ENCODE data around the gene SLC25A21.

SLC25A21 gene

DNA sequence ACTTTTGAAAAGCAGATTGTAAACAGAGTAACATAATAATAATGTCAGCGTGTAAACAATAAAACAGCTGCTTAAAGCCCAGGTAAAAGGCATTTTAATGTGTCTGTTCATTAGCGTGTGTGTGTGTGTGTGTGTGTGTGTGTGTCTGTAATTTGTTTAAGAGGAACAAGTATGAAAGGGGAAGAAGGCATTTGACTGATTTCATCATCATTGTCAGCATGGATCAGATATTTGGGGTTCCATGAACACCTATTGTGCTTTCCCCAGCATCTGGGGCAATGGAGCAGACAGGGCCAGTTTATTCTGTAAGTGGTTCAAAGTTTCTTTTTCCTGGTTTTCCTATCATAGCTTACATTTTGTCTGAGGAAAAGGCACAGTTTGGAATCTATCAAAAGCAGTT, 28.9 kb downstream of the SLC25A21 start:
- DNase-seq (ENCODE audit: low read depth in 2 of 2) = no peak

DNA sequence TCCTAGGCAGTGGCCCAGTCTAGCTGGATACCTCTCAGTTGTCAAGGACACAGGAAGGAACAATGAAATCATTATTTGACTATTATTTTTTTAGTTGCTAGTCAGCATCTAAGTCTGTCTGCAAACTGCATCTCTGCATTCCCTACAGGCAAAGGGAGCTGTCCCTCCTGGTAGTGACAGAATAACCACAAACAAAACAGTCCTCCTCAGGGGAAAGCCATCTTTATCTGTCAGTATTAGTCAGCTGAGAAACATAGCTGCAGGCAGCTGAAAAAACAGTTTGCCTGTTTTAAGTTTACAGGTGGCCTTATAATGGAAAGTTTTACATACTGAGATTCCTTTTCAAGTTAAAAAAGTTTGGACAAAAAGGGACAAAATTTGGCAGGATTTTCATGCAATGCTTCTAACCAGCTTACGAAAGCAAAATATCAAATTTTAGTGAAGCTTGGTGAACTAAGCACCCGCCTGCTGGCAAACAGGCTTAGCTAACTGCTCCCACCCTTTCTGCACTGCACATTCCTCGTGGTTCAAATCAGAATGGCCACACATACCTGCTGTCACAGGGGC, 29.5 kb downstream of the SLC25A21 start:
- no peak for DNase-seq (ENCODE audit: low read depth in 2 of 2)

DNA sequence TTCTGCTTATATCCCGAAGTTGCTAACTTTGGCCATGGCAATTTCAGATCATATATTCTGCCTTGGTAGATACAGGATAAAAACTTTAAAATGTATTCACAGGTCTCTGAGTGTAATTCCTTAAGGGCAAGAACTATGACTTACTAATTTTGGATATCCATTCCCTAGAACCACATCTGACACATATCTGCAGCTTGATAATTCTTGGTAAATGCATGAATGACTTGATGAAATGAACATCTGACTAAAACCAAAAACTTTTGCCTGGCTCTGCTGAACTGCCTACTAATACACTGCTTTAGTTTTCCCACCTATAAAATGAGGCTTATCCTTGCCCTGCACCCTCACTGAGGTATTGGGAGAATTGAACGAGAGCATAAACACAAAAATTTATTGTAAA, 32.2 kb downstream of the SLC25A21 start:
- DNase-seq (ENCODE audit: low read depth in 2 of 2) = no peak

DNA sequence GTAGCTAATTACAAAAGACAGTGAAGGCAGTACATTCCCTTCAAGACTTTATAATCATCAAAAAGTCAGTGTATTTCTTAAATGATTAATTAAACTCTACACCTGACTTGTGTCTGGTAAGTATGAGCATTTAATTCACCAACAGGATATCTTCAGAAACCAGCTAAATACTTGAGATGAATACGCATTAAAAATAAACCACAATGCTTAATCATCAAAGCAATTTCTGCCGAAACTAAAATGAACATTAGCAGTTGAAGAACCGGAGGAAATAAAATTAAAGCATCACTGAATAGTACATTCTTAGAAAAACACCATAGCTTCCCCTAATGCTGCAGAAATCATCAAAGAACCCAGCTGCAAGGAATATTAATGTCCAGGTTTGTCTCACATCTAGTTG, 32.7 kb downstream of the SLC25A21 start:
- DNase-seq (ENCODE audit: low read depth in 2 of 2) = no peak

DNA sequence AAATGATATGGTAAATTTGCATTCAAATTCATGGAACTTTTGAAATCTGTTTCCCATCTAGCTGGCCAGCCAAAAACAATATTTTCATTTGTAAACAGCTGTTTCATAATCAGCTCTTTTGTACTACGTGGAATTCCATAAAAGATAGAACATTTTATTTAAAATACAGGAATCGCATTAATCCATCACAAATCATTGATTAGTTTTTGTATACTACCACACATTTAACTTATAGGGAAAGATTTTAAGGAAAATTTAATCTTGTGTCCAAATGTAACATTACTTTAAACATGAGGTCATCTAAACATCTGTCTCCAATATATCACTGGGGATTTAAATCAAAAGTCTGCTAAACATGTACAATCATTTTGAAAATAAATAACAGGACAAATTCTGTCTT, 33.5 kb downstream of the SLC25A21 start:
- no peak for DNase-seq (ENCODE audit: low read depth in 2 of 2)

DNA sequence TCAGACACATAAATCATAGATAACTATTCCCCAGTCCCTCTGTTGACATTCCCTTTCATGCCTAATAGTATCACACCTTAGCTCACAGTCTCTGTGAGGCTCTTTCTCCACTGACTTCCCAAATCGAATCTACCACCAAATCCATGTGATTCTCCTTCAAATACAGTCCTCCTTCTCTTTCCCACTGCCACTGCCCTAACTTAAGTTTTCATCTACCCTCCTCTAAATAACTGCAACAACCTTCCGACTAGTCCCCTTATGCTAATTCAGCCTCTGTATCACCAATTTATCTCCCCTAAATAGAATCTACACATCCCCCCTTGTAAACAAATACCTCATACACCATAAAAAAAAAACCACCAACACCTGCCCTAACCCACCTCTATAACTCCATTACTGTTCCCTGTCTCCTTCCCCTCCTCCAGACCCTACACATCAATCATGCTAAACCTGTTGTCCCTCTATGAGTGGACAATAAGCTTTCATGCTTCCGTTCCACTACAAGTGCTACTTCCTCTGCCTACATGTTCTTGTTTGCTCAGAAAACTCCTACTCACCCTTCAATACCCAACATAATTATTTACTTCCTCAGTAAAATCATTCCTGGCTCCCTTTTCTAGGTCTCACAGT, 39.0 kb downstream of the SLC25A21 start:
- DNase-seq (ENCODE audit: low read depth in 2 of 2) = no peak

DNA sequence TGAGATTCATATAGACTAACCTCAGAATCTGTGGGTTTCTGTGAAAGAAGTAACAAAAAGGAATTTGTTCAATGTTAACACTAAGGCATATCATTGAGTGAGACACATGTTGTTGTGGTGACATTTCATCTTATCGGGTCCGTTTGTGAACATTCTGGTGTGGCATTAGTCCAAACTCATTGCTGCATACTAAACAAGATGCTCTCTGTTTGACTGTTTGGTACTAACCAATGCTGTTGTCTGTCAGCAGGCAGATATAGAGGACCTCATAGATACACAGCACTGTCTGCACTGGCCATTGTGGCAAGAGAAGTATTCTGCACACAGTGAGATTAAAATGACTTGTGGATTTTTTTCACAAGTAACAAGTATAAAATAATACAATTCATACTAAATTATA, 41.2 kb downstream of the SLC25A21 start:
- no peak for DNase-seq (ENCODE audit: low read depth in 2 of 2)

DNA sequence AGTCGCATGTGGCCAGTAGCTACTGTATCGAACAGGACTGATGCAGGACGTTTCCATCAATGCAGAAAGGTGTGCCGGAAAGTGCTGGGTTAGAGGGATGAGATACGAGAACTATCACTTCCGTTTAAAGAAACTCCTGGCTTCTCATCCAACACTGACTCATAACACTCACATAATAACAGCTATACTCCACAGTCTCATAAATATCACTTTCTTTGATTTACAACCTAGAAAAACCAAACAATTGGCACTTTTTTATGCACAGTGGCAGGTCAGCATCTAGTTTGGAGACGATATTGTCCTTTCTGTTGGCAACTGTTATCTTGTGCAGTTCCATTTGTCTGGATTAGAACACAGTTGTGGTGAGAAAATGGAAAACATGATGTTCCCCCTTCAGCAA, 43.4 kb downstream of the SLC25A21 start:
- DNase-seq (ENCODE audit: low read depth in 2 of 2) = no peak

DNA sequence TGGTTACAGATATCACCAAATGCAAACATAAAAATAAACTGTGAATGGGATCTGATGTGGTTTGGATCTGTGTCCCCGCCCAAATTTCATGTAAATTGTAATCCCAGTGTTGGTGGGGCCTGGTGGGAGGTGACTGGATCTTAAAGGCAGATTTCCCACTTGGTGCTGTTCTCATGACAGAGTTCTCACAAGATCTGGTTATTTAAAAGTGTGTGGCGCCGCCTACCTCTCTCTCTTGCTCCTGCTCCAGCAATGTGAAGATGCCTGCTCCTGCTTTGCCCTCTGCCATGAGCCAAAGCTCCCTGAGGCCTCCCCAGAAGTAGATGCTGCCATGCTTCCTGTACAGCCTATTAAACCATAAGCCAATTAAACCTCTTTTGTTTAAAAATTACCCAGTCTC, 47.8 kb downstream of the SLC25A21 start:
- DNase-seq (ENCODE audit: low read depth in 2 of 2) = no peak

DNA sequence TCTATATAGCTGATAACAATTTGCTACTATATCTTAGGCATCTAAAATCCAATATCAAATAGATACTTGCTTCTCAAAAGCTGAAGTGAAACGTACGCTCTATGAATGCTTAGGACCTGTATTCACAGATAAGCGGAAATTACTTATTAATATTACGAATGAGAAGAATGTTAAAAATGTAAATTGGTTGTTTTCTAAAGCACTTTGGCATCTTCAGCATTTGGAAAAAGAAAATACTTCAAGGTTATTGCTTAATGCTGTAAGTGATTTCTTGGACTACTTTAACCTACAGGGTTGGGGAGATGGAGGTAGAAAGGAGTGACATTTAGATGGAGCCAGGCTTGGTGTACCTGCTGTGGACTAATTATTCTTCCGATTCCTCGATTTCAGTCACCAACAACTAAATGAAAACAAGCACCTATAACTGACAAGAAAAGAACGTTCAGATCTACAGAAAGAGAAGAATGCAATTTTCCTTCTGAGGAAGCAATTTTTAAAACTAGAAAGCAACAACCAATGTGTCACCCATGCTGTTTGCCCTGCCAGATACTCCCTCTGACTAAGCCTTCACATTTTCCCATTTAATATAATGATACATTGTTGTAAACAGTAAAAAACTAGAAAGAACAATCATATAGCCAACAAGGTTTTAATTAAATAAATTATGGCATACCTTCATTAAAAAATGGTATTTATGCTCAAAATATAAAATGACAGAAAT, 49.3 kb downstream of the SLC25A21 start:
- no peak for DNase-seq (ENCODE audit: low read depth in 2 of 2)

DNA sequence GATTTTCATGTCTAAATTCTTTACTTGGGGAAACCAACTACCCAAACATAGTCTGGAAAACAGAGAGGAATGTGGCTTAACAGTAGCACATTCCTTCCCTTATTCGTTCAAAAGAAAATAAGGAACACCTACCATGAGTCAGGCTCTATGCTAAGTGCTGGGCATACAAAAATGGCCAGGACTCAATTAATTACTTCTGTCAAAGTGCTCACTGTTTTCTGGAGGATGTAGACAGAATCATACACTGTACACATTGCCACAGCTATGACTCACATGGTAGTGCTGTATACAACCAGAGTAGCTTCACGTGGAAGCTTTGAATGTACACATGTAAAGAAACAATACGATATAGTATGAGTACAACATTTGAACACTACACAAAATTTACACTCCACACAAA, 50.1 kb downstream of the SLC25A21 start:
- DNase-seq (ENCODE audit: low read depth in 2 of 2) = no peak

DNA sequence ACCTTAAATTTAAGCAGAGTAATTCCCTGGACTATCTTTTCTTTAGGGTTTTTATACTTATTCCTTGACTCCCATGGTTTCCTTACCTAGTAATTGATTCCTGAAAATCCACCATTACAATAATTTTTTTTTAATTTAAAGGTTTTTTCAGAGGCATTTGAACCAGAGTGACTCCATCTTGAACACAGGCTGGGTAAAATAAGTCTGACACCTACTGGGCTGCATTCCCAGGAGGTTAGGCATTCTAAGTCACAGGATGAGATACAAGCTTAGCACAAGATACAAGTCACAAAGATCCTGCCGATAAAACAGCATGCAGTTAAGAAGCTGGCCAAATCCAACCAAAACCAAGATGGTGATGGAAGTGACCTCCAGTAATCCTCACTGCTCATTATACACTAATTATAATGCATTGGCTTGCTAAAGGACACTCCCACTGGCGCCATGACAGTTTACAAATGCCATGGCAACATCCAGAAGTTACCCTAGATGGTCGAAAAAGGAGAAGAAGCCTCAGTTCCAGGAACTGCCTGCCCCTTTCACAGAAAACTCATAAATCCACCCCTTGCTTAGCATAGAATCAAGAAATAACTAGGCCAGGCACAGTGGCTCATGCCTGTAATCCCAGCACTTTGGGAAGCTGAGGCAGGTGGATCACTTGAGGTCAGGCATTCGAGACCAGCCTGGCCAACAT, 53.6 kb downstream of the SLC25A21 start:
- DNase-seq (ENCODE audit: low read depth in 2 of 2) = no peak

DNA sequence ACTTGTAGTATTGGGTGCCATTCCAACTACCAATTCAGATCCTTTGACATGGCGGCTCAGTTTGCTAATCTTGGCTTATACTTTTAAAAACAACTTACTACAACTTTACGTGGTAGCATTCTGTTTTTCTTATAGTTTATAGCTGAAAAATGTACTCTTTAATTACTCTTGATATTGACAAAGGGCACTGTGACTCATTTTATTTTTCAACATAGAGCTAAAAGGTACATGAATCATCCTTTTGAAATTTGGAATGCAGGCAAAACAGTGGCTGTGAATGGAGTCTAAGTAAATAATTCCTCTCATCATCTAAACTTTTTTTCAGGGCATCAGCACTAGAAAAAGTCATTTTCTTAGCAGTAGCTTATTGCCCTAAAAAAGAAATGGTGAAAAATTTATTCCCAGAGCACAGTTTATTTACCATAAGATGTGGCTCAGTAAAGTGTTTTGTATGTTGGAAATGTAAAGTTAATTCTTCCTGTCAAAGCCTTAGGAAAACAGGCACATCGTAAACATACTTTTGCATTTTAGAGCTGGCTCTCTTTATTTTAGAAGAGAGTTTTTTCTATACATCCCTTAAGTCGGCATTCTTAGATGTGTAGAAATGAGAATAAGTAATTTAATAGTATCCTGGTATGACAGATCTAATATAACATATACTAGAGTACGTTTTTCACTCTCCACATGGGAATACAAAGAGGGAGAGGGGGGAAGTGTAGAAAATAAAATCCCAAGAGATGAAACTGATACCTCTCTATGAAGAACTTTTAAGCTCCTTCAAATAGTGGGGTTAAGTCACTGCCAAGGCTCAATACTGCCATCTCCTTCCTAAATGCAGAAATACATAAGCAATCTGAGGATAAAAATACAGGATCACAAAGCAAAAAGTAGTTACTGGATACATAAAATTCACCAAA, 55.2 kb downstream of the SLC25A21 start:
- DNase-seq (ENCODE audit: low read depth in 2 of 2) = no peak

DNA sequence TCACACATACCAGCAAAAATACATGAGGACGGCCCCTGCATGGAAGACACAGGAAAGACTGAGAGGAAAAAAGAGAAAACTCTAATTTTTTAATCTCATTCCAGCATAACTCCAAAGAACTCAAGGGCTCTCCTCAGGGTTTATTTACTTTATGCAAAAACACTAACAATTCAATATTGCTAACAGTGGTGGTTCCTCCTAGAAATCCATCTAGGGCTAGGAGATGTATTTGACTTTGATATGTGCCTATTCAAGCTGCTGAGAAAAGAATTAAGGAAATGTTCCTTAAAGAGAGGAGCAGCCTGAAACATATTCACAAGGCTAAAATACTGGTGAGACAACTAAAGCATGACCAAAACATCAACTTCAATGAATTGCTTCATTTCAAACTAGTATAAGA, 57.0 kb downstream of the SLC25A21 start:
- DNase-seq (ENCODE audit: low read depth in 2 of 2) = no peak

DNA sequence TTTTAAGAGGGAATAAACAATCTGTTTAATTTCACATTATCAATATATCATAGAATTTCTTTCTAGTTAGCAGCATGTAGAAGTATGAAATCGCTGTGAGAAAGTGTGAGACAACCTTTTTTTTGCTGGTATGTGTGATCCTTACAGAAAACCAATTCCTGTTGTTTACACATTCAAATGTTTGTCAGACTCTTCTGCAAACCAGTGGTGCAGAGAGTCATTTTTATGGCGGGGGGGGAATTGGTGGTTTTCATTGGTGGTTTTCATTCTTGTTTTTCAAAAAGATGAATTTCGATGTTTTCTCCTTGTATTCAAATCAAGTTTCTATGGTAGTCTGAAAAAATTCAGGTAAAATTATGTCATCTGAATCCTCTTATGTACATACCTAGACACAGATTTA, 57.8 kb downstream of the SLC25A21 start:
- DNase-seq (ENCODE audit: low read depth in 2 of 2) = no peak

DNA sequence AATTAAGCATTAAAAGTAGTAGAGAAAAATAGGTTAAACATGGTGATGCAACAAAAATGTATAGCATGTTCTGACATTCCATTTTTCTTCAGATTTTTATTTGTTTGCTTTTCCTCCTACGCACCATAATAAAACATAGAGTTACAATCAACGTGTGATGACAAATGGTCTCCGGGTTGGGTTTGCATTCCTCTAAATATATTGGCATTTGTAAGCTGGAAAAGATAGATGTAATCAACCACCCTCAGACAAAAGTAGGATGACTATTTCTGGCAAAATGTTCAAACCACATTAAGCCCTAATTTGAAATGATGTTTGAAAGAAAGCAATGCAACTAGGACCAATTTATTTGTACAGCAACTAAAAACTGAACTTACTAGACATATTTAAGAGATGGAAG, 58.4 kb downstream of the SLC25A21 start:
- DNase-seq (ENCODE audit: low read depth in 2 of 2) = no peak

DNA sequence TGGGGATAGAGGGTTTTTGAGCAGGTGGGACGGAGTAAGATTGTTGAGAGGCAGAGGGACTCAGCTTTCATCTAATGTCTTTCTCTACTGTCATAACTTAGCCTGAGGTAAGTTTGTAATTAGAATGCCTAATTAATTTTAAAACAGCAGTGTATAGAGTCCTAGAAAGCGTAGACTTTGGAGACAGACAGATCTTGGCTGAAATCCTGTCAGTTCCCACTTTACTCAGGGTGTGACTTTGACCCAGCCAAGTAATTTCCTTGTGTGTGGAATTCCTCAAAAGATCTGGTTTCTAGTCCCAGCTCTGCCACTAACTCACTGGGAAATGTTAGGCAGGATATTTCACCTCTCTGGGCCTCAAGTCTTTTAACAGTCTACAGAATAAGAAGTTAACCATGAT, 74.3 kb downstream of the SLC25A21 start:
- DNase-seq (ENCODE audit: low read depth in 2 of 2) = no peak

DNA sequence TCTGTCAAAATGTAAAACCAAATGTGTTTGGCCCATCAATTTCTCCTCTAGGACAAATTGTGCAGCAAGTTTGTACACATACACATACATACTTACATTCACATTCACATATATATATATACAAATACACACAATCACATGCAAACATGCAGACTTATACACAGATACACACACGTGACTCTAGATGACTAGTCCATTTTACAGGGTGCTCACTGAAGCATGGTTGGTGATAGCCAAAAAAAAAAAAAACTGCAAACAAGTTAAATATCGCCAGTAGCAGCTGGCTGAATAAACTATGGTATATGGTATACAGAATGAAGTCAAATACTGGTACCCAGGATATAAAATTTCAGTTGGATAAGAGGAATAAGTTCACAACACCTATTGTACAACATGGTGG, 77.9 kb downstream of the SLC25A21 start:
- DNase-seq (ENCODE audit: low read depth in 2 of 2) = no peak

DNA sequence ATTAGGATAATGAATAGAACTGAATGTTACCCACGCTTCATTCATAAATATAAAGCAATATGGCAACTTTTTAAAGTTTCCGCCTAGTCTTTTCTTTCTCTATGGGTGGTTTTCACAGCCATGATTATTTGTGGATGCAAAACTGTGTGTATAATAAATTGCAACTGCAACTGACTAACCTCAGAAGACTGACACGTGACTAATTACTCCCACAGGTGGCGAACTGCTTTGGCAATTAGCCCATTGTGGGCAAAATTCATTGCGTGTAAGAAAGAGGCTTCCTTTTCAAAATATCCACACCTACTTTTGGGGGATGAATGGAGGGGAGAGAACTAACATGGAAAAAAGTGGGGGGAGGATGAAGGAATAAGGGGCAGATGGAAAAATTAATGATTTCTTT, 79.0 kb downstream of the SLC25A21 start:
- no peak for DNase-seq (ENCODE audit: low read depth in 2 of 2)

DNA sequence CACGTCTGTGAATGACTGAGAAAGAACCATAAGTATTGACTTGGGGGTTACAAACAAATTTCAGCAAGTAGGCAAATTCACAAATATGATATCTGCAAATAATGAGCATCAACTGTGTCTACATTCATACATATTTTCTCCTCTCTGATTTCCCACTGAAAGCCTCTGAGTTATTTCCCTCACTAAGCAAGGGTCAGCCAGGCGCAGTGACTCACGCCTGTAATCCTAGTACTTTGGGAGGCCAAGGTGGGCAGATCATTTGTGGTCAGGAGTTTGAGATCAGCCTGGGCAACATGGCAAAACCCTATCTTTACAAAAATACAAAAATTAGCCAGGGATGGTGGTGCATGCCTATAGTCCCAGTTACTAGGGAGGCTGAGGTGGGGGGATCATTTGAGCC, 80.8 kb downstream of the SLC25A21 start:
- no peak for DNase-seq (ENCODE audit: low read depth in 2 of 2)

DNA sequence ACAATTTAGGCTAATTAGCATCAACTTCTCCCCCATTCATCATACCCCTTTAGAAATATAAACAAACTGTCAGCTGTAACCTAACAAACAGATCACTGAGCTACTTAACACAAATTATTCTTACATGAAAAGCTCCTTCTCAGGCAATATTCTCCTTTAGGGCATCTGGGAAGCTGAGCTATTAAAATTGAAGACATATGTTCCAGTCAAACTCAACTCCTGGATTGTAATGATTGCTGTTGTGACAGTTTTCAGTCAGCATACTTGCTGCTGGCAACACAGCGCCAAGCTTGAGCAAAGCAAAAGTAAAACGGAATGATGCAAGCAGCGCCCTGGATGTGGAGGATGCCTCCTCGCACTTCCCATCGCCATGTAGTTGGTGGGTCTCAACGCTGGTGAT, 82.4 kb downstream of the SLC25A21 start:
- no peak for DNase-seq (ENCODE audit: low read depth in 2 of 2)

DNA sequence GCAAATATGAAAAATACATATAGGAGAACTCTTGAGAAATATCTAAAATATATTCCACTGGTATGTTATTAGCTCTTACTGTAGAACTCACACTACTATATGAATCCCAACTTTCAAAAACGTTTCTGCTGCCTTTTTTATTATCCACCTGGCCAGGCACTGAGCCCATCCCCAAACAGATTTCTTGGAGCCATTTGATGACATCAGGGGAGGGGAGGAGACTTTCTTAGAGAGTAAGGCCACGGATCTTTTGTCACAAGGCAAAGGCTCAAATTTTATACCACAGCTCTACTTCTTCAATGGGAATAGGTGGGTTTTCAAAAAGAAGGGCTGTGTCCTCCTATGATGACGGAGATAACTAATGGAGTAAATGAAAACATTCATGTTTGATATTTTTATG, 83.0 kb downstream of the SLC25A21 start:
- DNase-seq (ENCODE audit: low read depth in 2 of 2) = no peak

All from stimulated activated CD4-positive, alpha-beta T cell treated with anti-CD3 and anti-CD28 coated beads, Interleukin-4, amount 100 ng/mL, for 48 hours (primary cell).